WTC11 (cell line): ENCODE measurements around the gene RBM4. TPM values are rescaled to one million over a fixed set of nuclear protein-coding genes. Genes with fewer than 3 reads are reported as not detected.
"Not testable (repeated sequence)": the region's sequence is repeated elsewhere in the genome, so short reads cannot be mapped to it uniquely, and the experiment has no call there.

Source experiments
- ATAC-seq: fragments of 200-7000 bp; cut with Tn5 transposase; 2 replicates; pipeline ENCODE4 v1.10.0; 2021; ENCODE audit warnings: mild to moderate bottlenecking, moderate library complexity
- CTCF ChIA-PET: fragments of 300-600 bp; sonication (Branson Sonifier 250); formaldehyde crosslinking; loops from one replicate; lab custom pipeline; 2021; ENCODE audit warnings: antibody characterized with exemption; lab: Charles Lee
- POLR2A ChIA-PET: fragments of 350-600 bp; sonication (Branson Sonifier 250); formaldehyde crosslinking; loops from one replicate; lab custom pipeline; 2021; ENCODE audit warnings: antibody characterized with exemption; lab: Charles Lee
- DNase-seq: peaks from one replicate; pipeline ENCODE4 v3.0.0; 2021; ENCODE audit warnings: low spot score
- H3K27ac Mint-ChIP-seq: 2 replicates; pipeline ENCODE4 v1.8.0; 2021; ENCODE audit warnings: mixed read lengths
- H3K27me3 Mint-ChIP-seq: 2 replicates; pipeline ENCODE4 v1.8.0; 2021; ENCODE audit warnings: low read depth, mild to moderate bottlenecking, moderate library complexity, mixed read lengths
- H3K36me3 Mint-ChIP-seq: 2 replicates; pipeline ENCODE4 v1.8.0; 2021; ENCODE audit warnings: mixed read lengths
- H3K4me1 Mint-ChIP-seq: 2 replicates; pipeline ENCODE4 v1.8.0; 2022; ENCODE audit warnings: mixed read lengths
- H3K4me3 Mint-ChIP-seq: 2 replicates; pipeline ENCODE4 v1.8.0; 2021; ENCODE audit warnings: mild to moderate bottlenecking, moderate library complexity, mixed read lengths
- H3K9me3 Mint-ChIP-seq: 2 replicates; pipeline ENCODE4 v1.8.0; 2021; ENCODE audit warnings: mixed read lengths
- ESRRA ChIP-seq: sonication (generic); formaldehyde crosslinking; IDR thresholded peaks from 2 replicates; pipeline ENCODE4 v1.8.1; 2022; ENCODE audit warnings: mild to moderate bottlenecking, missing genetic modification reagents, borderline replicate concordance
- GTF2I ChIP-seq: fragments of 250-450 bp; sonication (Bioruptor Pico); conservative IDR thresholded peaks from 2 replicates; pipeline ENCODE4 v1.4.0; 2021; ENCODE audit warnings: mild to moderate bottlenecking
- NR3C1 ChIP-seq: sonication (generic); formaldehyde crosslinking; conservative IDR thresholded peaks from 2 replicates; pipeline ENCODE4 v1.8.1; 2023; ENCODE audit warnings: low read depth, mild to moderate bottlenecking, missing genetic modification reagents
- TP53 ChIP-seq: sonication (generic); formaldehyde crosslinking; IDR thresholded peaks from 2 replicates; pipeline ENCODE4 v1.8.1; 2023; ENCODE audit warnings: mild to moderate bottlenecking, missing genetic modification reagents
- ZNF121 ChIP-seq: sonication (generic); formaldehyde crosslinking; IDR thresholded peaks from 2 replicates; pipeline ENCODE4 v1.8.0; 2023; ENCODE audit warnings: missing genetic modification reagents
- ZNF232 ChIP-seq: sonication (generic); formaldehyde crosslinking; IDR thresholded peaks from 2 replicates; pipeline ENCODE4 v1.8.0; 2022; ENCODE audit warnings: mild to moderate bottlenecking, missing genetic modification reagents
- total RNA-seq: library from RNA; stranded (reverse); gene quantifications from 3 replicates; pipeline ENCODE4 v1.2.3, GENCODE V29; 2021
- TF ChIP-seq, protein P1 (sequence below): sonication (generic); formaldehyde crosslinking; IDR thresholded peaks from 2 replicates; pipeline ENCODE4 v1.8.0; 2022; ENCODE audit warnings: mild to moderate bottlenecking, missing genetic modification reagents
- TF ChIP-seq, protein P2 (sequence below): sonication (generic); formaldehyde crosslinking; IDR thresholded peaks from 2 replicates; pipeline ENCODE4 v1.8.0; 2022; ENCODE audit warnings: mild to moderate bottlenecking, missing genetic modification reagents
- TF ChIP-seq, protein P3 (sequence below): fragments of 250-450 bp; sonication (Bioruptor Pico); IDR thresholded peaks from 2 replicates; pipeline ENCODE4 v1.9.0; 2021; ENCODE audit warnings: moderate library complexity, mild to moderate bottlenecking, inconsistent platforms, borderline replicate concordance
- TF ChIP-seq, protein P4 (sequence below): sonication (generic); formaldehyde crosslinking; IDR thresholded peaks from 2 replicates; pipeline ENCODE4 v1.8.0; 2022; ENCODE audit warnings: missing genetic modification reagents
- TF ChIP-seq, protein P5 (sequence below): sonication (generic); formaldehyde crosslinking; IDR thresholded peaks from 2 replicates; pipeline ENCODE4 v1.8.0; 2023; ENCODE audit warnings: mild to moderate bottlenecking, missing genetic modification reagents

Gene RBM4
- total RNA-seq, 1 experiment from 2014 or later = 144 TPM

DNA sequence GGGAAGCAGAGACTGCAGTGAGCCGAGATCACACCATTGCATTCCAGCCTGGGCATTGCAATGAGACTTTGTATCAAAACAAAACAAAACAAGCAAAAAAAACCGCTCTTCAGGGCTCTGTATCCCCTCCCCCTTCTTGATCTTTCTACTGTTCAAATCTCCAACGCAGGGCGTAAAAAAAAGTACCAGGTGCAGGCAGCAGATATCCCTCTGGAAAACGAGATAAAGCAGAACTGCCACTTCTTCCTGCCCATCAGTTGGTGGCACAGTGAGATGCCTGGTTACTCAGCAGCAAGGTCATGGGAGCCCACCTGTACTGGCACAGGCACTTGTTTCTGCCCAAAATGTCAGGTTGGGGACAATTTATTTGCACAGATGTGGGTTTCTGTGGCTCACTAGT, 34.3 kb upstream of the RBM4 start:
- H3K27ac Mint-ChIP-seq = no peak overlapping the region
- no peaks in the 10 kb centered on the region for H3K4me1 Mint-ChIP-seq
- H3K27me3 Mint-ChIP-seq = no peaks in the 10 kb centered on the region; the same call in 1 of the 2 replicates
- POLR2A ChIA-PET = no interaction called here
- H3K9me3 Mint-ChIP-seq = no peaks in the 10 kb centered on the region
- no peak for TF ChIP-seq ZNF232 (CRISPR knock-in tag)
- no peak overlapping the region for H3K4me3 Mint-ChIP-seq
- ATAC-seq (no peak), DNase-seq (no peak)
- H3K36me3 Mint-ChIP-seq = peaks cover 16% of the 10 kb centered on the region; the same call in 1 of the 2 replicates
- CTCF ChIA-PET = no interaction called here

DNA sequence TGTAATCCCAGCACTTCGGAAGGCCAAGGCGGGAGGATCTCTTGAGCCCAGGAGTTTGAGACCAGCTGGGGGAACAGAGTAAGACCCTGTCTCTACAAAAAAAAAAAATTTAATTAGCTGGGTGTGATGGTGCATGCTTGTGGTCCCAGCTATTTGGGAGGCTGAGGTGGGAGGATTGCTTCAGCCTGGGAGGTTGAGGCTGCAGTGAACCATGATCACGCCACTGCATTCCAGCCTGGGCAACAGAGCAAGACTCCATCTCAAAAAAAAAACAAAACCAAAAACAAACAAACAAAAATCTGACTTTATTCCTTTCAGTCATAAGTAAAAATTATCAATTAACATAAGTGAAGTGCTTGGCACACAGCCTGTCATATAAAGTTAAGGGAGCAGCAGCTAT, 31.9 kb upstream of the RBM4 start:
- not testable (repeated sequence) for ATAC-seq

DNA sequence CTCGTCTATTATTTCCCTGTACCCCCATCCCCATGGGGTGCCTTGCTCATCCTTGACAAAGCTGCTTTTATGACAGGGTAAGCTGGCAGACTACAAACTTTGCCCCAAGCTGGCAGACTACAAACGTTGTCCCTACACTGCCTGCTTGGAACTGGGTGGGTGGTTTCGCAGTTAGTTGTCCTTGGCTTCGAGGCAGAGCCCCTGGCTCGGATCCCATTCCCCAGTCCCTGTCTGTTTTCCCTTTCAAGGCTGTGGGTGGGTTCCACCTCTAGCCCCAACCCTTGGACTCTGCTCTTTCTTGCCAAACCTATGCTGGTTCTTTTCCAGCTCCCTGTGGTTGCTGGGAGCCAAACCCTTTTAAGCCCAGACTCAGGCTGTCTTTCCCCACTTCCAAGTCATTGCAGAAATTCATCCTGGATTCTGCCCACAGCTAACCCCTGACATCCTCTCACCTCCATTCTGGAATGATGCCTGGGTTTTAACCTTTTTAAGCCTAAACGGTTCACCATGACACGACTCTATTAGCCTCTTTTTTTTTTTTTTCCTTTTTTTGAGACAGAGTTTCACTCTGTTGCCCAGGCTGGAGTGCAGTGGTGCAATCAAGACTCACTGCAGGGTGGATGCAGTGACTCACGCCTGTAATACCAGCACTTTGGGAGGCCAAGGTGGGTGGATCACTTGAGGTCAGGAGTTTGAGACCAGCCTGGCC, 31.2 kb upstream of the RBM4 start:
- Mint-ChIP-seq H3K4me3 (no peak overlapping the region), H3K27ac (no peak overlapping the region), H3K27me3 (no peaks in the 10 kb centered on the region; the same call in 1 of the 2 replicates), H3K9me3 (peaks cover 5% of the 10 kb centered on the region), H3K36me3 (peaks cover 15% of the 10 kb centered on the region), H3K4me1 (no peaks in the 10 kb centered on the region)
- DNase-seq (no peak), ATAC-seq (no peak)
- POLR2A ChIA-PET = interaction anchor here (1.0 kb wide), 1 partner anchor 26 kb away, joined by 3 read pairs; no protein-coding TSS in a partner anchor
- TF ChIP-seq, protein P1, sequence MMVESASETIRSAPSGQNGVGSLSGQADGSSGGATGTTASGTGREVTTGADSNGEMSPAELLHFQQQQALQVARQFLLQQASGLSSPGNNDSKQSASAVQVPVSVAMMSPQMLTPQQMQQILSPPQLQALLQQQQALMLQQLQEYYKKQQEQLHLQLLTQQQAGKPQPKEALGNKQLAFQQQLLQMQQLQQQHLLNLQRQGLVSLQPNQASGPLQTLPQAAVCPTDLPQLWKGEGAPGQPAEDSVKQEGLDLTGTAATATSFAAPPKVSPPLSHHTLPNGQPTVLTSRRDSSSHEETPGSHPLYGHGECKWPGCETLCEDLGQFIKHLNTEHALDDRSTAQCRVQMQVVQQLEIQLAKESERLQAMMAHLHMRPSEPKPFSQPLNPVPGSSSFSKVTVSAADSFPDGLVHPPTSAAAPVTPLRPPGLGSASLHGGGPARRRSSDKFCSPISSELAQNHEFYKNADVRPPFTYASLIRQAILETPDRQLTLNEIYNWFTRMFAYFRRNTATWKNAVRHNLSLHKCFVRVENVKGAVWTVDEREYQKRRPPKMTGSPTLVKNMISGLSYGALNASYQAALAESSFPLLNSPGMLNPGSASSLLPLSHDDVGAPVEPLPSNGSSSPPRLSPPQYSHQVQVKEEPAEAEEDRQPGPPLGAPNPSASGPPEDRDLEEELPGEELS (CRISPR knock-in tag) = no peak
- TF ChIP-seq NR3C1 (CRISPR knock-in tag) (no peak), ESRRA (CRISPR knock-in tag) (no peak), GTF2I (CRISPR knock-in tag) (no peak), ZNF121 (no peak), TP53 (CRISPR knock-in tag) (no peak)
- TF ChIP-seq, protein P2, sequence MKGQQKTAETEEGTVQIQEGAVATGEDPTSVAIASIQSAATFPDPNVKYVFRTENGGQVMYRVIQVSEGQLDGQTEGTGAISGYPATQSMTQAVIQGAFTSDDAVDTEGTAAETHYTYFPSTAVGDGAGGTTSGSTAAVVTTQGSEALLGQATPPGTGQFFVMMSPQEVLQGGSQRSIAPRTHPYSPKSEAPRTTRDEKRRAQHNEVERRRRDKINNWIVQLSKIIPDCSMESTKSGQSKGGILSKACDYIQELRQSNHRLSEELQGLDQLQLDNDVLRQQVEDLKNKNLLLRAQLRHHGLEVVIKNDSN (CRISPR knock-in tag) = no peak
- TF ChIP-seq, protein P3, sequence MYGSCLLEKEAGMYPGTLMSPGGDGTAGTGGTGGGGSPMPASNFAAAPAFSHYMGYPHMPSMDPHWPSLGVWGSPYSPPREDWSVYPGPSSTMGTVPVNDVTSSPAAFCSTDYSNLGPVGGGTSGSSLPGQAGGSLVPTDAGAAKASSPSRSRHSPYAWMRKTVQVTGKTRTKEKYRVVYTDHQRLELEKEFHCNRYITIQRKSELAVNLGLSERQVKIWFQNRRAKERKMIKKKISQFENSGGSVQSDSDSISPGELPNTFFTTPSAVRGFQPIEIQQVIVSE = no peak
- TF ChIP-seq, protein P4, sequence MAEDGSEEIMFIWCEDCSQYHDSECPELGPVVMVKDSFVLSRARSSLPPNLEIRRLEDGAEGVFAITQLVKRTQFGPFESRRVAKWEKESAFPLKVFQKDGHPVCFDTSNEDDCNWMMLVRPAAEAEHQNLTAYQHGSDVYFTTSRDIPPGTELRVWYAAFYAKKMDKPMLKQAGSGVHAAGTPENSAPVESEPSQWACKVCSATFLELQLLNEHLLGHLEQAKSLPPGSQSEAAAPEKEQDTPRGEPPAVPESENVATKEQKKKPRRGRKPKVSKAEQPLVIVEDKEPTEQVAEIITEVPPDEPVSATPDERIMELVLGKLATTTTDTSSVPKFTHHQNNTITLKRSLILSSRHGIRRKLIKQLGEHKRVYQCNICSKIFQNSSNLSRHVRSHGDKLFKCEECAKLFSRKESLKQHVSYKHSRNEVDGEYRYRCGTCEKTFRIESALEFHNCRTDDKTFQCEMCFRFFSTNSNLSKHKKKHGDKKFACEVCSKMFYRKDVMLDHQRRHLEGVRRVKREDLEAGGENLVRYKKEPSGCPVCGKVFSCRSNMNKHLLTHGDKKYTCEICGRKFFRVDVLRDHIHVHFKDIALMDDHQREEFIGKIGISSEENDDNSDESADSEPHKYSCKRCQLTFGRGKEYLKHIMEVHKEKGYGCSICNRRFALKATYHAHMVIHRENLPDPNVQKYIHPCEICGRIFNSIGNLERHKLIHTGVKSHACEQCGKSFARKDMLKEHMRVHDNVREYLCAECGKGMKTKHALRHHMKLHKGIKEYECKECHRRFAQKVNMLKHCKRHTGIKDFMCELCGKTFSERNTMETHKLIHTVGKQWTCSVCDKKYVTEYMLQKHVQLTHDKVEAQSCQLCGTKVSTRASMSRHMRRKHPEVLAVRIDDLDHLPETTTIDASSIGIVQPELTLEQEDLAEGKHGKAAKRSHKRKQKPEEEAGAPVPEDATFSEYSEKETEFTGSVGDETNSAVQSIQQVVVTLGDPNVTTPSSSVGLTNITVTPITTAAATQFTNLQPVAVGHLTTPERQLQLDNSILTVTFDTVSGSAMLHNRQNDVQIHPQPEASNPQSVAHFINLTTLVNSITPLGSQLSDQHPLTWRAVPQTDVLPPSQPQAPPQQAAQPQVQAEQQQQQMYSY (CRISPR knock-in tag) = no peak
- TF ChIP-seq, protein P5, sequence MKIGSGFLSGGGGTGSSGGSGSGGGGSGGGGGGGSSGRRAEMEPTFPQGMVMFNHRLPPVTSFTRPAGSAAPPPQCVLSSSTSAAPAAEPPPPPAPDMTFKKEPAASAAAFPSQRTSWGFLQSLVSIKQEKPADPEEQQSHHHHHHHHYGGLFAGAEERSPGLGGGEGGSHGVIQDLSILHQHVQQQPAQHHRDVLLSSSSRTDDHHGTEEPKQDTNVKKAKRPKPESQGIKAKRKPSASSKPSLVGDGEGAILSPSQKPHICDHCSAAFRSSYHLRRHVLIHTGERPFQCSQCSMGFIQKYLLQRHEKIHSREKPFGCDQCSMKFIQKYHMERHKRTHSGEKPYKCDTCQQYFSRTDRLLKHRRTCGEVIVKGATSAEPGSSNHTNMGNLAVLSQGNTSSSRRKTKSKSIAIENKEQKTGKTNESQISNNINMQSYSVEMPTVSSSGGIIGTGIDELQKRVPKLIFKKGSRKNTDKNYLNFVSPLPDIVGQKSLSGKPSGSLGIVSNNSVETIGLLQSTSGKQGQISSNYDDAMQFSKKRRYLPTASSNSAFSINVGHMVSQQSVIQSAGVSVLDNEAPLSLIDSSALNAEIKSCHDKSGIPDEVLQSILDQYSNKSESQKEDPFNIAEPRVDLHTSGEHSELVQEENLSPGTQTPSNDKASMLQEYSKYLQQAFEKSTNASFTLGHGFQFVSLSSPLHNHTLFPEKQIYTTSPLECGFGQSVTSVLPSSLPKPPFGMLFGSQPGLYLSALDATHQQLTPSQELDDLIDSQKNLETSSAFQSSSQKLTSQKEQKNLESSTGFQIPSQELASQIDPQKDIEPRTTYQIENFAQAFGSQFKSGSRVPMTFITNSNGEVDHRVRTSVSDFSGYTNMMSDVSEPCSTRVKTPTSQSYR (CRISPR knock-in tag) = no peak
- CTCF ChIA-PET = no interaction called here

More for the DNA sequence above, 31.9 kb upstream of the RBM4 start:
- H3K27ac Mint-ChIP-seq, H3K9me3 Mint-ChIP-seq, POLR2A ChIA-PET, CTCF ChIA-PET, DNase-seq, H3K4me1 Mint-ChIP-seq, H3K27me3 Mint-ChIP-seq, H3K4me3 Mint-ChIP-seq: not testable (repeated sequence)
- H3K36me3 Mint-ChIP-seq = peaks cover 20% of the 10 kb centered on the region
